G401.6 (cell line): ENCODE measurements around the gene TTYH3.

Source experiments
- FAIRE-seq: peaks from 2 replicates; lab custom pipeline; 2012; peaks lifted over from hg19 to GRCh38; lab: Jason Lieb, UNC

The TTYH3 gene

GRCh38 chr7:2710286-2710655, 78.5 kb downstream of the TTYH3 start:
- no peak for FAIRE-seq

- no peak for FAIRE-seq
Observed at GRCh38 chr7:2710901-2711551, 79.2 kb downstream of the TTYH3 start.

GRCh38 chr7:2711895-2712675, 80.3 kb downstream of the TTYH3 start:
- FAIRE-seq: no peak

- no peak for FAIRE-seq
Observed at GRCh38 chr7:2713370-2713769, 81.6 kb downstream of the TTYH3 start.

- FAIRE-seq: no peak
Observed at GRCh38 chr7:2713978-2714377, 82.2 kb downstream of the TTYH3 start.
